Measurements from ENCODE around the gene IGSF22. TPM values are rescaled to one million over a fixed set of nuclear protein-coding genes. Genes with fewer than 3 reads are reported as not detected.

Gene IGSF22
- total RNA-seq, 2 donors from 2014 or later, result 0.39 TPM; not detected in 1

DNA sequence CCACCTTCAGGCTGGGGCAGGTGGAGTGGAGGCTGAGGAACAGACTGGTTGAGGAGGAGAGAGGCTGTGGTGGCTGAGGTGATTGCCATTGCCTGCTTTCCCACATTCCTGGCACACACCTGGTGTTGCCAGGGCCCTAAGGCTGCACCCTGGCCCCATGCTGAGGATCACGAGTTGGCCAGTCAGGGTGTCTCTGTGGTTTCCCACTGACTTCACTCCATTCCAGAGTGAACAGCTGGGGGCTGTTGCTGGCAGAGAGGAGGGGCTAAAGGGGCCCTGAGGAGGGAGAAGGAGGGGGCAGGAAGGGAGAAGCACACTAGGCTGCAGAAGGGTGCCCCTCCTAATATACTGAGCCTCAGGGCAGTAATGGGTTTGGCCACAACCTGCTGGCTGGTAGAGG is 25.6 kb downstream of the IGSF22 start:
- Histone ChIP-seq H3K27ac (peak overlapping the region in 1 of 2 donors; percentile 86), H3K9me3 (no peaks in the 10 kb centered on the region), H3K36me3 (peaks cover 9% of the 10 kb centered on the region), H3K4me3 (no peak overlapping the region), H3K4me1 (peaks cover 0 to 43% of the 10 kb centered on the region in 2 donors), H3K27me3 (no peaks in the 10 kb centered on the region)
- no peak for TF ChIP-seq CTCF (IDR thresholded peaks at IDR 0.05)
- DNase-seq (ENCODE audit: low spot score), result no peak

- peaks cover 0 to 38% of the 10 kb centered on the region in 2 donors for H3K4me1 ChIP-seq
- TF ChIP-seq CTCF (IDR thresholded peaks at IDR 0.05), result no peak
- DNase-seq (ENCODE audit: low spot score), result no peak
- H3K9me3 ChIP-seq, result no peaks in the 10 kb centered on the region
- H3K27ac ChIP-seq, result peak overlapping the region; percentile 86 to 87
- H3K36me3 ChIP-seq, result peaks cover 9% of the 10 kb centered on the region
- H3K27me3 ChIP-seq, result no peaks in the 10 kb centered on the region
- H3K4me3 ChIP-seq, result peak overlapping the region in 1 of 2 donors; percentile 91
These were observed 26.1 kb downstream of the IGSF22 start for GRCh38 chr11:18699848-18700261.

DNA sequence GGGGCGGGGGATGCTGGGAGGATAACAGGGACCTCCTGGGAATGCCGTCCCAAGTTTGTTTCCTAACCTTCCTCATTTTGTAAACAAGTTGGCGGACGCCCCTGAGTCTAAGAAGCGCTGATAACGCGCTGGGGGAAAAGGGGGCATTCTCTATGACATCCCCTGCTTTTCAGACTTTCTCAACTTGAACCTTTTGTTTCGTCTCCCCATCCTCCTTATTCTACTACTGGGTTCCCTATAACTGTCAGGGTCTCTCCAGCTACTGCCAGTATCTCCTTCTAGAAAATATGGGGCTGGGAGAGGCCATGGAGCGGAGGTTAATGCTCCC is 26.8 kb downstream of the IGSF22 start:
- Histone ChIP-seq H3K9me3 (no peaks in the 10 kb centered on the region), H3K4me3 (peak overlapping the region; percentile 84 to 91), H3K4me1 (peaks cover 0 to 32% of the 10 kb centered on the region in 2 donors), H3K27me3 (no peaks in the 10 kb centered on the region), H3K36me3 (peaks cover 9% of the 10 kb centered on the region), H3K27ac (peak overlapping the region; percentile 86 to 87)
- no peak for DNase-seq (ENCODE audit: low spot score)
- TF ChIP-seq CTCF (IDR thresholded peaks at IDR 0.05), result no peak

GRCh38 chr11:18698341-18699268 is 27.4 kb downstream of the IGSF22 start, which contains the start of gene TMEM86A:
Gene TMEM86A (plus strand): TSS chr11:18698779. CDS start chr11:18698887, 108 bp downstream.
- TF ChIP-seq CTCF (IDR thresholded peaks at IDR 0.05), result peak in 1 of 2 donors; percentile 29
- H3K4me1 ChIP-seq, result peaks cover 0 to 26% of the 10 kb centered on the region in 2 donors
- peak within 1 kb of the TSS; percentile 86 to 87 for H3K27ac ChIP-seq
- H3K27me3 ChIP-seq, result no peaks in the 10 kb centered on the region
- peaks cover 9% of the 10 kb centered on the region for H3K36me3 ChIP-seq
- peak within 1 kb of the TSS; percentile 84 to 91 for H3K4me3 ChIP-seq
- DNase-seq (ENCODE audit: low spot score), result peak; percentile 98
- no peaks in the 10 kb centered on the region for H3K9me3 ChIP-seq

- H3K27me3 ChIP-seq, result no peaks in the 10 kb centered on the region
- H3K36me3 ChIP-seq, result peaks cover 9% of the 10 kb centered on the region
- no peak for DNase-seq (ENCODE audit: low spot score)
- H3K9me3 ChIP-seq, result no peaks in the 10 kb centered on the region
- no peak for TF ChIP-seq CTCF (IDR thresholded peaks at IDR 0.05)
- H3K4me1 ChIP-seq, result peaks cover 0 to 18% of the 10 kb centered on the region in 2 donors
- H3K4me3 ChIP-seq, result no peak overlapping the region
- peak overlapping the region in 1 of 2 donors; percentile 86 for H3K27ac ChIP-seq
These were observed 28.4 kb downstream of the IGSF22 start for GRCh38 chr11:18697576-18697975.
